ENCODE data around the gene KDM1B.

KDM1B gene

GRCh38 chr6:18264219-18264922 lies 109.1 kb downstream of the KDM1B start, which contains the start of gene DEK:
Gene DEK (minus strand): TSS chr6:18264530. CDS start chr6:18263987, 543 bp downstream.
- peak; percentile 86 to 88 for DNase-seq

- DNase-seq: no peak
Measured at GRCh38 chr6:18264923-18265377, 109.7 kb downstream of the KDM1B start.

- DNase-seq: no peak
Measured at GRCh38 chr6:18265787-18266522, 110.7 kb downstream of the KDM1B start.

GRCh38 chr6:18266523-18266912 lies 111.3 kb downstream of the KDM1B start:
- no peak for DNase-seq

- no peak for DNase-seq
Measured at GRCh38 chr6:18268066-18268465, 112.8 kb downstream of the KDM1B start.

GRCh38 chr6:18269253-18269652 lies 114.0 kb downstream of the KDM1B start:
- DNase-seq: no peak

GRCh38 chr6:18269717-18270116 lies 114.5 kb downstream of the KDM1B start:
- DNase-seq: no peak

- DNase-seq: no peak
Measured at GRCh38 chr6:18270216-18270615, 115.0 kb downstream of the KDM1B start.

All from activated CD4-positive, alpha-beta T cell treated with anti-CD3 and anti-CD28 coated beads for 4 hours (primary cell).